HG02943 (cell line): Measurements from ENCODE around the gene STARD9.
"Not testable (repeated sequence)": the region's sequence is repeated elsewhere in the genome, so short reads cannot be mapped to it uniquely, and the experiment has no call there.

Source experiments
- ATAC-seq: cut with Tn5 transposase; IDR thresholded peaks from one replicate; pipeline ENCODE4 v1.9.1; 2021; ENCODE audit warnings: mild to moderate bottlenecking, low read depth, moderate library complexity; ENCODE audit not compliant: unreplicated experiment

STARD9 gene

DNA sequence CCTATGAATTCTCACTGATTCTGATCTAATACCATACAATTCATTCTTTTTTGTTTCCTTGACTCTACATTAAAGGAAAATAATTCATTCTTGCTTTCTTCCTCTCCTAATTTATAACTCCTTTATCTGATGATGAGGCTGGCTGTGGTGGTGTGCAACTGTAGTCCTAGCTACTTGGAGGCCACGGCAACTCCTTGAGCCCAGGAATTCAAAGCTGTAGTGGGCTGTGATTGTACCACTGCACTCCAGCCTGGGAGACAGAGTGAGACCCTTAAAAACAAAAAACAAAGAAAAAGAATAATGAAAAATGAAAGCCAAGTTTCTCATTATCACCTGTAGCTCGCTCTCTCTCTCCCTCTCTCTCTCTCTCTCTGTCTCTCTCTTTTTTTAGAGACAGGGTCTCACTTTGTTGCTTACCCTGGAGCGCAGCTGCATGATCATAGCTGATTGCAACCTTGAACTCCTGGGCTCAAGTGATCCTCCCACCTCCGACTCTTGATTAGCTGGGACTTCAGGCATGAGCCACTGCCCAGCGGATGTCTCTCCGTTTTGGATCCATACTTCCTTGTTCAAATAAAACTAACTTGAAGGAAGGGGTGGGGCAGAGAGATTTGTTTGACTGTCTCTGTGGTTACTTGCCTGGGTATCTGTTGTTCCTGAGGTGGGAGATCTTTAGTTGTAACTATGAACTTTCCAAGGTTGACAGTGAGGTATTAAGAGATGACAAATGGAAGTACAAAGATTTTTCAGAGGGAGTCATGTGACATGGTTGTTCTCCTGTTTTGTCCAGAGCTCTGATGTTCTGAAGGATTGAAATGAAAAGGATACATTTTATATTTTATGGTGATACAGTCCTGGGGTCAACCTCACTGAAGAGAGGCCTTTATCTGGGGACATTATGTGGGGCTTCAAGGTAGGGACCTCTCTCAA is 46.9 kb downstream of the STARD9 start:
- no peak for ATAC-seq

DNA sequence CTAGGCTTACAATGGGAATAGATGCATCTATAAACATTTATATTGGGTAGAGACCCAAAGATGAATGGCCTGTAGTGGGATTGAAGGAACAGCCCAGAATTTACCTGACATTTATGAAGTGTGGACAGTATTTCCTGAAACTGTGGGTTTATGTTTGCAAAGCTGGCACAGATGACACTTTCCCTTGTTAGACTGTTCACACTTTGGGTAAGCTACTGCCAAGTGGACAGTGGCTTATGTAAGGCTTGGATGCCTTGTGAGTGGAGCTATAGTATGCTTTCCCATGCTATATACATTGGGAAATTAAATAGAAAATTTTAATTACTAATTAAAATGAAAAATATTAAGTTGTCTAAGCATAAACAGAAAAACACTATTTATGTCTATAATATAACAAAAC is 48.5 kb downstream of the STARD9 start:
- no peak for ATAC-seq

DNA sequence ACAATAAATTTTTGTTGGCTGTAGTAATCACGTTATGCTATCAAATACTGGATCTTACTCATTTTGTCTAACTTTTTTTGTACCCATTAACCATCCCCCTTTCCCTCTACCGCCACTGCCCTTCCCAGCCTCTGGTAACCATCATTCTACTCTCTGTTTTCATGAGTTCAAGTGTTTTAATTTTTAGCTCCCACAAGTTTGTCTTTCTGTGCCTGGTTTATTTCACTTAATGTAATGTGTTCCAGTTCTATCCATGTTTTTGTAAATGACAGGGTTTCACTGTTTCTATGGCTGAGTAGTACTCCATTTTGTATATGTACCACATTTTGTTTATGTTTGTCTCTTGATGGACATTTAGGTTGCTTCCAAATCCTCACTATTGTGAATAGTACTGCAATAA is 52.1 kb downstream of the STARD9 start:
- ATAC-seq, result no peak

DNA sequence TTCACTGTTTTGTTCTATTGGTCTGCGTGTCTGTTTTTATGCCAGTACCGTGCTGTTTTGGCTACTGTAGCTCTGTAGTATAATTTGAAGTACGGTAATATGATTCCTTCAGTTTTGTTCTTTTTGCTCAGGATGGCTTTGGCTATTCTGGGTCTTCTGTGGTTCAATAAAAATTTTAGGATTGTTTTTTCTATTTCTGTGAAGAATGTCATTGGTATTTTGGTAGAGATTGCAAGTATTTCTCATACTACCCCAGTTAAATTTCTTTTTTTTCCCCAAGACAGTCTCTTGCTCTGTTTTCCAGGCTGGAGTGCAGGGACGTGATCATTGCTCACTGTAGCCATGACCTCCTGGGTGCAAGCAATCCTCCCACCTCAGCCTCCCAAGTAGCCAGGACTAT is 53.4 kb downstream of the STARD9 start:
- no peak for ATAC-seq

DNA sequence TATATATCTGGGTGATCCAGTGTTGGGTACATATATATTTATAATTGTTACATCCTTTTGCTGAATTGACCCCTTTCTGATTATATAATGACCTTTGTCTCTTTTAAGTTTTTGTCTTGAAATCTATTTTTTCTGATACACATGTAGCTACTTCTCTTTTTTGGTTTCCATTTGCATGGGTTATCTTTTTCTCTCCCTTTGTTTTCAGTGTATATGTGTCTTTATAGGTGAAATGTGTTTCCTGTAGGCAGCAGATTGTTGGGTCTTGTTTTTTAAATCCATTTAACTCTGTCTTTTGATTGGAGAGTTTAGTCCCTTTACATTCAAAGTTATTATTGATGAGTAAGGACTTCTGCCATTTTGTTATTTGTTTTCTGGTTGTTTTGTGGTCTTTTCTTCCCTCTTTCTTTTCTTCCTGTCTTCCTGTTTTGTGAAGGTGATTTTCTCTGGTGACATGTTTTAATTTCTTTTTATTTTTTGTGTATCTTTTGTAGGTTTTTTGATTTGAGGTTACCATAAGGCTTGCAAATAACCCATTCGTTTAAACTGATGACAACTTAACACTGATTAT is 56.8 kb downstream of the STARD9 start:
- no peak for ATAC-seq

DNA sequence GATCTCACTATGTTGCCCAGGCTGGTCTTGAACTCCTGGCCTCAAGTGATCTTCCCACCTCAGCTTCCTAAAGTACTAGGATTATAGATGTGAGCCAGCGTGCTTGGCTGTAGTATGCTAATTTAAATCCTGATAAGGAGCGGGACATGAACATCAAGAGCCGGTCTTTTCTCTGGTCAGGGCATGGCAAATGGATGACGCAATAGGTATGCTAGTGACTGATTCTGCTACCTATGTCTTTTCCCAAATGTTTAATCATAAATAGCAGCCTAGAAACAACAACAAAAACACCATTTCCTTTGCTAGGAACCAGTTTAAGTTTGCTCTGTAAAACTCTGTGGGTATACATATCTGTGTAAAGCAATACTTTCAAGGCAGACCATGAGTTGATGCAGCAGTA is 64.7 kb downstream of the STARD9 start:
- ATAC-seq, result no peak

DNA sequence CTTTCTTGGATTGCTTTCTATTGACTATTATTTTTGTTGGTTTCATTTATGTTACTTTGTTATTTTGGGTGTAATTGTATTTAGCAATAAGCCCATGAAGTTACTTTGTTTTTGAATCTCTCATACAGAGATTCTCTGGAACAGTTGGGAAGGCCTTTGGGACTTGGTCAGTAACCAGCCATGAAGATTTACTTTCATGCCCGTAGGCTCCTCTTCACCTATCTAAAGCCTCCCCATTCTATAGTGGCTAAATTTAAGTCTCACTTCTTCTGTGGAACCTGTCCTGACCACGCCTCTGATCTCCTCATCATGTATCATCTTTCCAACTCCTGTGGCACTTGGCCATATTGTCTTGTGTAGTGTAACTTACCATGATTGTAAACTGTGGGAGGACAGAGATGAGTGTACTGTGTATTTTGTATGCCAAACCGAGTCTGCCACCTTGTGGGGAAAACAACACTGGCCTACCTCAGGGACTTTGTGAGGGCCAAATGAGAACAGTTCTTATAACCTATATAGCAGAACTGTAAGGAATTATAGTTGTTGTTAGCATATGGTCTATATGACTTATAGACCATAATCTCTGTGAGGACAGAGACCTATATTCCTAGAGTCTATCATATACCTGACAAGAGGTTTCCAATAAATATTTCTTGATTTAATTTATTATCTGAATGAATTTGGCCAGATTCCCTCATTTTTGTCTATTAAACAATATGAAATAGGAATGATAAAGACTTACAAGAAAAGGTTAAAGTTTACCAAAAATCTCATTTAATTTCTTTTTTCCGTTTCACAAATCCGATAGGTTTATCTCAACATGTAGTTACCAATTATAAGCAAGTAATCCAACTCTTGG is 75.0 kb downstream of the STARD9 start:
- no peak for ATAC-seq

DNA sequence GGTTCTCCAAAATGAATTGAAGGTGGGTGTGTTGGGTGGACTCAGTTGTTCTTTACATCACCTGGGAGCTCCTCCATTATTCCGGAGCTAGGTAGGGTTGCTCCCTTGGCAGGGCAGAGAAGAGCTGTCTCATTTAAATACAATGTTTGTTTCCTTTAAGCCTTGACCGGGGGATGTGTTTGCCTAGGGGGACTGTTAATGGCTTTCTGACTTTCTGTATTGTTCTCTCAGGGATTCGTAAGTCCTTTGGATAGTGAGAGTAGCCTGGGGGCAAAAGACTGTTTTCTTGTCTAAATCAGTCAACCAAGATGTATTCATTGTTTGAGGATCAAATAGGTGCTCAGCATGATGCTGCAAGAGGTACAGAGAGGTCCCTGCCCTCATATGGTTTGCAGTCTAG is 90.4 kb downstream of the STARD9 start:
- ATAC-seq, result no peak

DNA sequence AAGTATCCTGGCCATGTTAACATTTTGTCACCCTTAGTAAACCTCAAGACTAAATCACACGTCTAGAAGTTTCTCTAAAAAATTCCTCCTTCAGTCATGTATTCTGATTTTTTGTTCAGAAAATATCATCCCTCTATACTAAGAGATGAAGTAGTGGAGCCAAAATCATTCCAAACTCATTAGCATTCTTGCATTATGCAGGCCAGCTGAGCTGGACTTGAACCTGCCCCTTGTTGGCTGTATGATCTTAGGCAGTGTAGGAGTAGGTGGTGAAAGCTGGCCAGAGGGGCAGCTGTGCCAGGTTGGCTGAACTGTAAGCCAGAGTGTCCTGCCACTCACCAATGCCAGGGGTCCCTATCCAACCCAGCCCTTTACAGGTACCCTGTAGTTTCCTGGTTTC is 92.4 kb downstream of the STARD9 start:
- no peak for ATAC-seq

DNA sequence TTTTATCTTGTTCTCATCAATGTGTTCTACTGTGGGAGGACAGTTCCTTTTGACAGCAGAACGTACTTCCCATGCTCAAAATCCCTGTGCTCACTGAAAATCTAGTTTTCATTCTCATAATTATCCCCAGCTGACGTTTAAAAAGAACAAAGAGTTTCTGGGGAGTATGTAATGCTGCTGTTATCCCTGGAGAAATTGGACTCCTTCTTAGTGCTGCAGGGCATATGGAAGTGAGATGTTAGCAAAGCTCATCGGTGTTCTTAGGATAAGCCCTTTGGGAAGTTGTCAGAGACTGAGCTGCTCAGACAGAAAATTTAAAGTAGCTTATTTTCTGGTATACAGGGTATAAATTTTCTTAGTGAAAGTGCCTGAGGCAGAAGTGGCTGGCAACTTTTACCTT is 95.0 kb downstream of the STARD9 start:
- ATAC-seq, result no peak

DNA sequence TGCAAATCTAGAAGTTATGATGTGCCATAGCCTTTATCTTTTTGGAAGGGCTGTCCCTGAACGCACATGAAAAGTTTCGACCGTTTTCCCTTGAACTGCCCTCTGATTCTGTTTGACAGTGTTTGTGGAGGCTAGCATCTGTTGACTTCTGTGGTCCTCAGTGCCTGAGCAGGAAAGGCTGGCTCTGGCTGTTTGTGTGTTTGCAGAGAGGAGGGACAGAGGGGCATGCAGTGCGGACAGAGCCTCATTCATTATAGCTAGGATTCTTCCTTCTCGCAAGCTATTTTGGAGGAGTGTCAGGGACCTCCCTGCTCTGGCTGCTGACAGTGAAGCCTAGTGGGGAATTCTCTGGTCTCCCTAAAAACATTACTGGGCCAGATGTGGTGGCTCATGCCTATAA is 97.0 kb downstream of the STARD9 start:
- no peak for ATAC-seq

DNA sequence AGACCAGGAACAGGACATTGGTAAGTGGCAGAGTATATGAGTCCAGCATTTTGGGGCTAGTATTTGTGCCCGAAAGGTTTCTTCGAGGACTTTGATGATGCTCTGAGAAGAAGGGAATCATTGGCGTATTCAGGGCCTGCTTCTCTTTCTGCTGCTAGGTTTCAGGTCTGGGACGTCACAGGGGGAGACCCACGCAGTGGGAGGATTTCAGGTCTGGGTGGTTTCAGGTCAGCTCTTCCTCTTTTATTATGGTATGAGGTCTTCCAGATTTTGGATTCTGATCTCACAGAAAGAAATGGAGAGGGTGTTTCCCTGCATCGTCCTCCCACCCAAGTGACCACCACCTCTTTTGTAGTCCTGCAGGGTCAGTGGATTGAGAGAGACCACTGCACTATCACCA is 99.1 kb downstream of the STARD9 start:
- ATAC-seq, result no peak

DNA sequence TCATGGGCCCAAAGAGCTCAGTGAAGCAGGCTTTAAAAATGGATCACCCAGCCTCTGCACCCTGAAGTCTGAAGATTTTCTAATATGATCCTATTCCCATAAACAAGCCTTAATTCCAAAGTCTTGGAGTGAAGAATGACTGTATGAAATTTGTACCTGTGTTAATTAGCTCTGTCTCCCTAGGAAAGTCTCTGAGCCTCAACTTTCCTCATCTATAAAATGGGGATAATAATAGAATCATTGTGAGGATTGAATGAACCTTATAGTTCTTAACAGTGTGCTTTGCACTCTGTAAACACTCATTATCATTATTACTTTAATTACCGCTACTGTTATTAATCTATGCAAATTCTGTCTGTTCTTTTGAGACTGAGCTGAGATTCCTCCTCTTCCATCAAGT is 99.6 kb downstream of the STARD9 start:
- ATAC-seq, result no peak

DNA sequence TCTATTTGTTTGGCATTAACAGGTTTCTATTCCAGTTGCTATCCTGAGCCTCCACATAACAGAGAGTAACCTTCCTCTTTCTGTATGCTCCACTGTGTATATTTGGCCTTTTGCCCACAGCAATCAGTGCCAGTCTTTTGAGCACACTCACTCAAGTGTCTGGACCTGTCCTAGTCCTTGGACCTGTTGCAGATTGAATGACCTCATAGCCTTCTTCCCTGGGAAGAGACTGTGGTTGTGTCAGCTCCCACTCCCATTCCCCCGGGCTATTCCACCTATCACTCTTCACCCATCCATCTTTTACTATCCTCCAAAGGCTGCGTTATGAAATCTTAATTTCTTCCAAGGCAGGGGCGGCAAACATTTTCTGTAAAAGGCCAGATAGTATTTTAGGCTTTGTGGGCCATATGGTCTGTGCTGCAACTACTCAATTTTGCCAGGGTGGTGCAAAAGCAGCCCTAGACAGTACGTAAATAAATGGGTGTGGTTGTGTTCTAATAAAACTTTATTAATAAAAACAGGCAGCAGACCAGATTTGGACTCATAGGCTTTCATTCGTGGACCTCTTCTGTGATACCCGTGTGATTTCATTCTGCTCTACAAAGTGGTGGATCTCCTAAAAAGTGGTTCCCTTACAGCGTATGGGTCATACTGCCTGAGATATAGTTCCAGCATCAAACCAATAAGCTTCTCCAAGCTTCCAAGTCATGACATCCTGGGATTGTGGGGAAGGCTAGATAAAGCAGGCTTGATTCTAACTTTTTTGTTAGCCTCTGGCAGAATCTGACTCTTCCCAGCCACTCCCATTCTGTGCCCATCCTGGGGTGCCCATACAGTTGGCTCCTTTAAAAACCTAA is 104.1 kb downstream of the STARD9 start:
- no peak for ATAC-seq

DNA sequence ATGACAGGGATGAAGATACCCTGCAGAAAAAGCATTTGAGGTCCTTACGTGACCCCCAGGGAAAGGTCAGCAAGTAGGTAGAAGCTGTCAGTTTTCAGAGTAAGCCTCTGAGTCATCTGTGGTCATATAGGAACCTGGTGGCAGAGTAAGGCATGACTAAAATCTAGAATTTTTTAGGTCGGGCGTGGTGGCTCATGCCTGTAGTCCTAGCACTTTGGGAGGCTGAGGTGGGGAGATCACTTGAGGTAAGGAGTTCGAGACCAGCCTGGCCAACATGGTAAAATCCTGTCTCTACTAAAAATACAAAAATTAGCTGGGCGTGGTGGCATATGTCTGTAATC is 104.7 kb downstream of the STARD9 start:
- not testable (repeated sequence) for ATAC-seq

DNA sequence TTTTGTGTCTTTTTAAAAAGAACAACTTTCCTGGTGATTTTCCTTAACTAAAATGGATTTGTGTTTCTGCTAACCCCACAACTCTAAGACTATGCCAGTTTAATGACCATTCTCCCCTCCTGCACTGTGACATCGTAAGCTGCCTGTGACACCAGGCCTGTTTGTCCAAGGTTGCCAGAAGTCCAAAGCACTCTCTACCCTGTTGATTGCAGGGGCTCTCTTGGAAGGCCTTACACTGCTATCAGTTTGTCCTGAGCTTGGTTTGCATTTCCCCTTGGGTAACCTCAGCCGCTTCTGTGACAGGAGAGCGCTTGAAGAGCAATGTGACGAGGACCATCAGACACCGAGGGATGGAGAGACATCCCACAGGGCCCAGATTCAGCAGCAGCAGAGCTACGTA is 105.7 kb downstream of the STARD9 start:
- no peak for ATAC-seq

DNA sequence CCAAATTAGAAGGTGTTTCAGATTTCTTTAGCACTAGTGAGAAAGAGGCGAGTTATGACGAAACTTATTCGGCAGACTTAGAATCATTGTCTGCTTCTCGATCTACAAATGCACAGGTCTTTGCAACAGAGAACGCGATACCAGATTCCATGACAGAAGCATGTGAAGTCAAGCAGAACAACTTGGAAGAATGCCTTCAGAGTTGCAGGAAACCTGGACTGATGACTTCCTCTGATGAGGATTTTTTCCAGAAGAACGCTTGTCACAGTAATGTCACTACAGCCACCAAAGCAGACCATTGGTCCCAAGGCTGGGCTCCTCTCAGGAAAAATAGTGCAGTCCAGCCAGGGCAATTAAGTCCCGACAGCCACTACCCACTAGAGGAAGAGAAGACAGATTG is 110.9 kb downstream of the STARD9 start:
- ATAC-seq, result no peak

DNA sequence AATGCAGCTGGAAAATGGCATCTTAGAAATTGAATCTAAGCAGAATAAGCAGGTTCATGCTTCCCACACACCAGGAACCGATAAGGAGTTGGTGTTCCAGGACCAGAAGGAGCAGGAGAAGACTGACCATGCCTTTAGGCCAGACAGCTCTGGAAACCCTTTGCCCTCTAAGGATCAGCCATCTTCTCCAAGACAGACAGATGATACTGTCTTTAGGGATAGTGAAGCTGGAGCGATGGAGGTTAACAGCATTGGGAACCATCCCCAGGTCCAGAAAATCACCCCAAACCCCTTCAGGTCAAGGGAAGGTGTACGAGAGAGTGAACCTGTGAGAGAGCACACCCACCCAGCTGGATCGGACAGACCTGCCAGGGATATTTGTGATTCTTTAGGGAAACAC is 112.3 kb downstream of the STARD9 start:
- ATAC-seq, result no peak

DNA sequence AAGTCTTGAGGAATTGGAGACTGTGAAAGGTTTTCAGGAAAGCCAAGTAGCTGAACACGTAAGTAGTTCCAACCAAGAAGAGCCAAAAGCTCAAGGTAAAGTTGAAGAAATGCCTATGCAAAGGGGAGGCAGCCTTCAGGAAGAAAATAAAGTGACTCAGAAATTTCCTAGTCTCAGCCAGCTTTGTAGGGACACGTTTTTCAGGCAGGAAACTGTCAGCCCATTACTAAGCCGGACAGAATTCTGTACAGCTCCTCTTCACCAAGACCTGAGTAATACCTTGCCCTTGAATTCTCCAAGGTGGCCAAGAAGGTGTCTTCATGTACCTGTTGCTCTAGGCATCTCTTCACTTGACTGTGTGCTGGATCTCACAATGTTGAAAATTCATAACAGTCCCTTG is 112.9 kb downstream of the STARD9 start:
- no peak for ATAC-seq

DNA sequence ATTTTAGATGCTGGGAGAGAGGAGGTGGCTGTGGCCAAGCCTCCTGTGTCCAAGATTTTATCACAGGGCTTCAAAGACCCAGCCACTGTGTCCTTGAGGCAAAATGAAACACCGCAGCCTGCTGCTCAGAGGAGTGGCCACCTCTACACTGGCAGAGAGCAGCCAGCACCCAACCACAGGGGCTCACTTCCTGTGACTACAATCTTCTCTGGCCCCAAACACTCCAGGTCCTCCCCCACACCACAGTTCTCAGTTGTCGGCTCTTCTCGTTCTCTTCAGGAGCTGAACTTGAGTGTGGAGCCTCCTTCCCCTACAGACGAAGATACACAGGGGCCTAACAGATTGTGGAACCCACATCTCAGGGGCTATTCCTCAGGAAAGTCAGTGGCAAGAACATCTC is 115.9 kb downstream of the STARD9 start:
- no peak for ATAC-seq

DNA sequence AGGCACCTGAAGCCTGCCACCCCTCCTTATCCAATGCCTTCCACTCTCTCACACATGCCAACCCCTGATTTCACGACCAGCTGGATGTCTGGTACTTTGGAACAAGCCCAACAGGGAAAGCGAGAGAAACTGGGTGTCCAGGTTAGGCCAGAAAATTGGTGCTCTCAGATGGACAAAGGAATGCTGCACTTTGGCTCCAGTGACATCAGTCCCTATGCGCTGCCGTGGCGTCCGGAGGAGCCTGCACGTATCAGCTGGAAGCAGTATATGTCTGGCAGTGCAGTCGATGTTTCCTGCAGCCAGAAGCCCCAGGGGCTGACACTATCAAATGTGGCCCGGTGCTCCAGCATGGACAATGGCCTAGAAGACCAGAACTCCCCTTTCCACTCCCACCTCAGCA is 116.4 kb downstream of the STARD9 start:
- ATAC-seq, result no peak
